SK-N-SH (cell line): Measurements from ENCODE around the gene COMMD7.

Experiments used
- CTCF ChIP-seq: fragments of 200-600 bp; sonication (generic); IDR thresholded peaks from 2 replicates; pipeline ENCODE4 v1.6.1; 2017; ENCODE audit warnings: antibody characterized with exemption, mild to moderate bottlenecking, moderate library complexity
- RCOR1 ChIP-seq: fragments of 150-350 bp; IDR thresholded peaks from 2 replicates; pipeline ENCODE4 v1.6.1; 2017; ENCODE audit warnings: antibody characterized with exemption, low read length
- REST ChIP-seq: IDR thresholded peaks from 2 replicates; pipeline ENCODE4 v1.6.1; 2012; ENCODE audit warnings: mild to moderate bottlenecking, low read depth, low read length, moderate library complexity
- SIN3A ChIP-seq: IDR thresholded peaks from 2 replicates; pipeline ENCODE4 v1.6.1; 2012; ENCODE audit warnings: low read depth, mild to moderate bottlenecking, low read length, moderate library complexity, borderline replicate concordance
- ZBTB33 ChIP-seq: IDR thresholded peaks from 2 replicates; pipeline ENCODE4 v1.4.0; 2012; ENCODE audit warnings: low read depth, borderline replicate concordance

GRCh38 chr20:32737371-32738223 is 5.7 kb downstream of the COMMD7 start:
- TF ChIP-seq CTCF: no peak
- TF ChIP-seq ZBTB33: no peak
- TF ChIP-seq SIN3A: no peak
- TF ChIP-seq RCOR1: no peak
- TF ChIP-seq REST: no peak
